Posterior vena cava (tissue), 2 donors: ENCODE data around the gene CCDC138. TPM values are rescaled to one million over a fixed set of nuclear protein-coding genes. Genes with fewer than 3 reads are reported as not detected.

Experiments used
- DNase-seq: peaks from one replicate; pipeline ENCODE4 v3.0.0-alpha.2; 2020; ENCODE audit warnings: low spot score
- intact Hi-C, 2 donors: fragments of 100-400 bp; cut with DNase I; formaldehyde crosslinking; loops; one replicate each; pipeline versions ENCODE4 v1.14.1 to v1.14.2; 2022 to 2023
- total RNA-seq, 2 donors: library from RNA; stranded (reverse); fragmentation: NEBNext Ultra II Directional; extraction: Animal tissue kit (Norgen Biotek cat#: 25700); gene quantifications; one replicate each; pipeline ENCODE4 v1.2.1, GENCODE V29; 2021
- donor health status: DM: yes; HTN: yes; CAD: no.
- donor health status: DM: yes; HTN: yes; CAD: no.

CCDC138 gene
- total RNA-seq, 2 donors from 2014 or later = 2.3 to 2.8 TPM

DNA sequence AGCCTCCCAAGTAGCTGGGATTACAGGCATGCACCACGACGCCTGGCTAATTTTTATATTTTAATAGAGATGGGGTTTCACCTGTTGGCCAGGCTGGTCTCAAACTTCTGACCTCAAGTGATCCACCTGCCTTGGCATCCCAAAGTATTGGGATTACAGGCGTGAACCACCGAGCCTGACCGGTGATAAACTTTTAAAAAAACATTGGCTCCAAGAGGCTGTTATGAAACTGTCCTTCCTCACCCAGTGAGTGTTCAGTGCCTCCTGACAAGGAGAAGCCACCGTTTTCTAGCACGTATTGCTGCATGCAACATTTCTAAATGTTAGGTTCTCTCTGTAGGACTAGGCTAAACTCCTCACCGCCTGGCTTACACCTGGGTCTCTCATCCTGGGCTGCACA is 139.2 kb downstream of the CCDC138 start:
- DNase-seq = no peak
- intact Hi-C loops = loop anchor here in 1 of 2 donors (1.0 to 10.0 kb wide), 2 partner anchors 42 to 1601 kb away; no protein-coding TSS in a partner anchor

Other genes starting within 250 kb of the CCDC138 start
- gene RANBP2, start 67.3 kb upstream of the CCDC138 start, total RNA-seq = 10 to 100 TPM; 63.7 to 67.1 TPM
- gene EDAR, start 202.4 kb downstream of the CCDC138 start, total RNA-seq = not detected